GM18909 (cell line): ENCODE measurements around the gene ANKRD33.
"Not testable (repeated sequence)": the region's sequence is repeated elsewhere in the genome, so short reads cannot be mapped to it uniquely, and the experiment has no call there.

ENCODE experiments used
- ATAC-seq: cut with Tn5 transposase; IDR thresholded peaks from one replicate; pipeline ENCODE4 v1.9.1; 2021; ENCODE audit warnings: mild to moderate bottlenecking; ENCODE audit not compliant: unreplicated experiment, poor library complexity

Gene ANKRD33

DNA sequence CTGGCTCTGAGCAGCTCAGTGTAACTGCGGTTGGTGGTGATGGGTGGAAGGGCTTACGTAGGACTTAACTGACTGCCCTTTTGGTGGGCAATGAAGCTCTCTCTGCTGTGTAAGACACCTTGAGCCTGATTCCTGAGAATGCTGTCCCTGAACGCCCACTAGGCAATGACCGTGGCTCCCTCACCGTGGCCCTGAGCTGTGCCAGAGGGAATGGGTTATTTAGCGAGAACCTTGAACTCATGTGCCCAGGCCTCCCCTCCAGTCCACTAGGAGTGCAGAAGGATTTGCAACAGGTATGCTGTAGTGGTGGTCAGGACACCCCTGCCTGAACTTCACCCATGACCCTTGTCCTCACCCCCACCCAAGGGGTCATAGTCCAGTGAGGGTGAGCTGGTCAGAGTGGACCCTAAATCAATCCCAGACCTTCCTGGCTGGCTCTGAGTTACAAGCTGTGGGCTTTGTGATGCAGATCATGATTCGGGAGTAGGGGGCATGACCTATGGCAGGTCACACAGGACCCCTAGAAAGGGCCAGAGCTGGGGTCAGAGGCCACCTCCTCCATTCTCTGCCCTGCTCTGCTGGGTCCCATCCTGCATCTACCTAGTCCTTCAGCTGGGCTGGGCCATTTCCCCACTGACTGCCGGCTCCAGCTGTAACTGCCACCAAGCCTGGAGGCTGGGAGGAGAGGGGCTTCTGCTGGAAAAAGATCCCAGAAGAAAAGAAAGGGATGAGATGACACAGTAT lies 14.5 kb upstream of the ANKRD33 start:
- no peak for ATAC-seq

DNA sequence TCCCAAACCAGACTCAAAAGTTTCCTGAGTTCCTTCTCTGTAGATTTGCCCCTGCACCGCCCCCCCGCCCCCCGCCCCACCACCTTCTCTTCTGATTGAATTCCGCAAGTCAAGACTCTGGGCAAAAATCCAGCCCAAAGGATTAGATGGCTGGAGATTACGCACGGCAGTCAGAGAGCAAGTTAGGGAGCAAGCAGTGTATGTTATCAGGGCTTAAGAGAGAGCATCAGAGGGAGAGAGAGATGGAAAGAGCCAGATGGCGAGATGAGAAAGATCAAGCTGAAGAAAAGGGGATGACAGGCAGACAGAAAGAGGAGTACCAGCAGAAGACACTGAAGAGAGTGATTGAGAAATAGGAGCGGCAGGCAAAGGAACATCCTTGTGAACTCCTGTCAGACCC lies 13.9 kb upstream of the ANKRD33 start:
- no peak for ATAC-seq

DNA sequence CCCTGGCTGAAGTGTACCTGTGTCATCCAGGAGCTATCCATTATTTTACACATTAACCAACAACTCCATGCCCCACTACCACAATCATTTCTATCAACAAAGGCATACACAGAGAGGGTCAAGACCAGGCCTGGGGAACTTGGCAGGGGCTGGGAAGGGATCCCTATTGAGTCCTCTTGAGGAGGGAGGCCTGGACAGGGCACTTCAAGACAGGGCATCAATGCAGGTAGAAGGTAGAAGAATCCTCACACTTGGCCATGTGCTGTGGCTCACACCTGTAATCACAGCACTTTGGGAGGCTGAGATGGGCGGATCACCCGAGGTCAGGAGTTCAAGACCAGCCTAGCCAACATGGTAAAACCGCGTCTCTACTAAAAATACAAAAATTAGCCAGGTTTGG lies 13.4 kb upstream of the ANKRD33 start:
- ATAC-seq: no peak

DNA sequence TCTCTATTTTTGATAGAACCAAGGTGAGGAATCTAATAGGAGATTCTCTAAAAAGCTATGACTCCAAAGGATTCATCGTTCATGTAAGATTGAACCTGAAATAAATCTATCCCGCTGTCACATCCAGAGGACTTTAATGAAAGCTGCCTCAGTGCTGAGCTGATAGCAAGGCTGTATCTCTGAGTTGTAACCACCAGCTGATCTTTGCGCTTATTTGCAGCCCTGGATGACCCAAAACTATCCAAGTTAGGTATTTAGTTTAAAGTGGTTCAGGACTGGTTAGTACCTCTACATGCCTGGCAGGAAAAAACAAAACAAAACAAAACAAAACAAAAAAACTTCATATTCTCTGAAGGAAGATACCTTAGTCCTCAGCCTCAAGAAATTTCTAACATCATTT lies 8.8 kb upstream of the ANKRD33 start:
- ATAC-seq: no peak

DNA sequence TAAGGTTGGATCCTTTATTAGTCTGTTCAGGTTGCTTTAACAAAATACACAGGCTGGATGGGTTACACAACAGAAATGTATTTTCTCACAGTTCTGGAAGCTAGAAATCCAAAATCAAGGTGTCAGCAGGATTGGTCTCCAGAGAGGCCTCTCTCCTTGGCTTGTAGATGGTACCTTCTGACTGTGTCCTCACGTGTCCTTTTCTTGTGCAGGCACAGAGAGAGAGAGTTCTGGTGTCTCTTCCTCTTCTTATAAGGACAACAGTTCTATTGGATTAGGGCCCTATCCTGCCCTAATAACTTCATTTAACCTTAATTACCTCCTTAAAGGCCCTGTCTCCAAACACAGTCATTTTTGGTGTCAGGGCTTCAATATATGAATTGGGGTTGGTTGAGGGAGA lies 4.6 kb upstream of the ANKRD33 start:
- no peak for ATAC-seq

DNA sequence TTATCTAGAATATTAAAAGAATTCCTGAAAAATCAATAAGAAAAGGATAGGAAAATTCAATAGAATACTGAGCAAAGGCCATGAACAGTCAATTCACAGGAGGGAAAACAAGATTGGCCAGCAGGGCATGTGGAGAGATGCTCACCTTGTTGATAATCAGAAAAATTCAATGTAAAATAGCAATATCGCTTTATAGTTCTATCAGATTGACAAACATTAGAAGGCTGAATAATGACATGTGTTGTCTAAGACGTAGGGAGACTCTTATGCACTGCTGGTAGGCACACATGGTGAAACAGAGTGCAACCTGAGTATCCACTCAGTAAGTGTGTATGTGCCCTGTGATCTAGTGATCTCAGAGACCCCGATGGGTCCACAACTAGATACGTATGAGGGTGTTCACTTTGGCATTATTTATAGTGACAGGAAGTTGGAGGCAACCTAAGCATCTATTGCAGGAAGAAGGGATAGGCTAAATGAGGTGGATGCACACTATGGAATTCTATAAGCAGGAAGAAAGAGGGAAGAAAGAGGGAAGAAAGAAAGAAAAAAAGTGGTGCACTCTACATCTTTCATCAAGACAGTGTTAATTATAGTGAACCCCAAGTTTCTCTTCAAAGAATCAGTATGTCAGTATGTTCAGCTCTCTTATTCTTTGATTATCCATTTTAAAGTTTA lies 3.8 kb upstream of the ANKRD33 start:
- no peak for ATAC-seq

DNA sequence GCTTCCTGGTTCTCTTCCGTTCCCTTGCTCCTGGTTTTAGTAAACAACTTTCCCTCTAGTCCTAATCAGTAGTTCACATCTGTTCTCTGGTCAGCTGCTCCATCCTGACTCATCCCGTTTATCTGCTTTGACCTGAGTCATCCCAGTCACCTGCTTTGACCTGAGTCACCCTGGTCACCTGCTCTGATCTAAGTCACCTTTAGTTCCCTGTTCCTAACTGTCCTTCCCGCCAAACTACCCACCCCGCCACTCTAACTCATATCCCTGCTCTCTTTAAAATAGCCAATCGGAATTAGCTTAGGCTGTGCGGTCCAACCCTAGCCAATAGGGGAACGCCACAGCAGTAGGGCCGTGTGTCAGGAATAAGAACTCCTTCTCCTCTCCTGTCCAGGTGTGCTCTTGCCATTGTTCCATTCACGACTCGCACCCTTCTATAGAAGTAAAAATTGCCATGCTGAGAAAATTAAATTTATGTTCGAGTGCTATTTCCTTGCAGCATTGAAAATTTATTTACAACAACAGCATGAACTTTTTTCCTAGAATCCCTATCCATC lies 3.1 kb upstream of the ANKRD33 start:
- ATAC-seq: no peak

DNA sequence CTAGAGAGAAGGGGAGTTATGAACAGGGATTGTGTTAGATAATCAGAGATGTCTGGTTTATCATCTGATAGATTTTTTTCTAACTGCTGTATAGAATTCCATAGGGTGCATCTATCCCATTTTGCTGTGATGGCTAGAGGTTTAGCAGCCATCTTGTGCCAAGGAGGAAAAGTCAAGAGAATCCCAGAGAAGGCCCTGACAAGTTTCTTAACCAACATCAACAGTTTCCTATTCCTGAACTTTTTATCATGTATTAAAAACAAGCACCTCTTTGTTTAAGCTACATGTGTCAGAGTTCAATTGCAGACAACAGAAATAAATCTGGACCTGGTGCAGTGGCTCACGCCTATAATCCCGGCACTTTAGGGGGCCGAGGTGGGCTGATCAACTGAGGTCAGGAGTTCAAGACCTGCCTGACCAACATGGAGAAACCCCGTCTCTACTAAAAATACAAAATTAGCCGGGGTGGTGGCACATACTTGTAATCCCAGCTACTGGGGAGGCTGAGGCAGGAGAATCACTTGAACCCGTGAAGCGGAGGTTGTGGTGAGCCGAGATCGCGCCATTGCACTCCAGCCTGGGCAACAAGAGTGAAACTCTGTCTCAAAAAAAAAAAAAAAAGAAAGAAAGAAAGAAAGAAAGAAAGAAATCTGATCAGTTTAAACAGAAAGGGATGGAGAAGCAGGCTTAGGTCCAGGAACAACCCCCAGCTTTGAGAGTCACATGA lies 2.4 kb upstream of the ANKRD33 start:
- ATAC-seq: not testable (repeated sequence)

DNA sequence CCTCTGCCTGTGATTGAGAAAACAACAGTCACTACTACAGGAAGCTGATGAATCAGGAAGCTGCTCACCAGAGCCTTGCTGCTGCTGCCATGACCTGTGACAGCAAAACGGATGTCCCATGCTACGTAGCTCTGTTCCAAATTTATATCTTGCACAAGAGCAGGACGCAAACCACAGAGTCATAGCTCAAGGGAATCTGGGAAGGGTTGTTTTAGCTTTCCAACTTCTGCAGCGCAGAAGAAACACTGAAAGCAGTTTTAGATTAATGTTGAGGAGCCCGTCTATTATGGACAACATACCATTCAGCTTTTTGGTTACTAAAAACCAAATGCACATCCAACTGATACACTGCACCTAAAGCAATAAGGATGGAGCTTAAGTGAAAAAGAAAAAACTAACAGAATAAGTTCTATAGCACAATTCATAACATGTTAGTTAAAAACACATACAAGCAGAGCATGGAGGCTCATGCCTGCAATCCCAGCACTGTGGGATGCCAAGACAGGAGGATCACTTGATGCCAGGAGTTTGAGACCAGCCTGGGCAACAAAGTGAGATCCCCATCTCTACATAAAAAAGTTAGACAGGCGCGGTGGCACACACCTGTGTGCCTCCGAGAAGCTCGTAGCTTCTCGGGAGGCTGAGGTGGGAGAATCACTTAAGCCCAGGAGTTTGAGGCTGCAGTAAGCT lies 1.7 kb upstream of the ANKRD33 start:
- ATAC-seq: no peak

DNA sequence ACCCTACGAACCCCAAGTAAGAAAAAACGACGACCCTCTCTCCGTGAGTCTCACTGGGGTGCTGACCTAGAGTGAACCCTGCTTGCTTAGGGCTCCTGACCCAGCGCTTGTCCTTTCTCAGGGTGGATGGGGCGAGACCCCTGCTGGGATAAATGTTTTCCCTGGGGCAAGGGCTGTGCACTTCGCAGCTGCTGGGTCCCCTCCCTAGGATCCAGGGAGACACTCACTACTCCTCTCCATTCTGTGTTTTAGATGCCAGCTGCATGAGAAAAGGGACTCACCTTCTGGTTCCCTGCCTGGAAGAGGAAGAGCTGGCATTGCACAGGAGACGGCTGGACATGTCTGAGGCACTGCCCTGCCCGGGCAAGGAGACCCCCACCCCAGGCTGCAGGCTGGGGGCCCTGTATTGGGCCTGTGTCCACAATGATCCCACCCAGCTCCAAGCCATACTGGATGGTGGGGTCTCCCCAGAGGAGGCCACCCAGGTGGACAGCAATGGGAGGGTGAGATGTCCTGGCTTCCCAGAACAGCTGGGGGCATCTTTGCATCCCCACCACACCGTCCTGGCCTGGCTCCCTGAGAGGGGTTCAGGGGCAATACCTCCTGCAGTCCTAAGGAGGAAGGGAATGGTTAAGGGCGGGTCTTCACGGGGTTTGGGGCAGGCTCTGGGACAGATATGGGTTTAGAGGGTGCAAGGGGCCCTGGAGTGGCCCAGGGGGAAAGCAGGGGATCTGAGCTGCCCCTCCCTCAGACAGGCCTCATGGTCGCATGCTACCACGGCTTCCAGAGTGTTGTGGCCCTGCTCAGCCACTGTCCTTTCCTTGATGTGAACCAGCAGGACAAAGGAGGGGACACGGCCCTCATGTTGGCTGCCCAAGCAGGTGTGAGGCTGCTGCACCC lies 663 bp downstream of the ANKRD33 start:
- ATAC-seq: no peak

DNA sequence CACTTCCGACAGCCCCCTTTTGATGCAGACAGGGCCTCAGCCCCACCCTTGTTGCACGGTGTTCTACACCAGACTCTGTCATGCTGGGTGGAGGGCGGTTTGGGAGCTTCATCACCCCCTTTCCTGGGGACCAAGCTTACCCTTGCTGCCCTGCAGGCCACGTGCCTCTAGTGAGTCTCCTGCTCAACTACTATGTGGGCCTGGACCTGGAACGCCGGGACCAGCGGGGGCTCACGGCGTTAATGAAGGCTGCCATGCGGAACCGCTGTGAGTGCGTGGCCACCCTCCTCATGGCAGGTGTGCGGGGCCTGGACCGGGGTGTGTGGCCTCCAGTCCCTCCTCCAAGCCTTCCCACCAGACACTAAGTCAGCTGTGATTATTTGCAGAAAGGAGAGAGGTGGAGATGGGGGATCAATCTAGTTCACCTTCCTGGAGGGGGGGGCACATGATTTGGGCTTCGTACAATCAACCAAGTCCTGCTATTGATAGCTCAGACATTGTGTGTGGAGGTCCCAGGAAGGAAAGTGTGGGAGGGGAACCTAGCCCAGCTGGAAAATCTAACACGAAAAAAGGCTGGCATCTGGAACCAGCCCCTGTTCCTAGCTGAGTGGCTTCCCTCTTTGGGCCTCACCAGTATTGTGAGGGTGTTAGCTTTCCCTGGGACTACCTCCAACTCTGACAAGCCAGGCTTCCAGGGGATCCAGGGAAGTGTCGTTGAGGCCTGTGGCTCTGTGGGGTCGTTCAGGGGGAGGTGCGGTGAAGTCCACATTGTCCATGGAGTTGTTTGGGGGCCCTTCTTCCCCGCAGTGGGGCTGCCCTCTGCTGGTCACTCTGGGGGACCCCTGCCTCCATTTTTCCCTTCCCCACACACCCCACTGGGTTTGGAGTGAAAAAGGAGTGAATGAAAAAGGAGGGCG lies 1.6 kb downstream of the ANKRD33 start:
- no peak for ATAC-seq

DNA sequence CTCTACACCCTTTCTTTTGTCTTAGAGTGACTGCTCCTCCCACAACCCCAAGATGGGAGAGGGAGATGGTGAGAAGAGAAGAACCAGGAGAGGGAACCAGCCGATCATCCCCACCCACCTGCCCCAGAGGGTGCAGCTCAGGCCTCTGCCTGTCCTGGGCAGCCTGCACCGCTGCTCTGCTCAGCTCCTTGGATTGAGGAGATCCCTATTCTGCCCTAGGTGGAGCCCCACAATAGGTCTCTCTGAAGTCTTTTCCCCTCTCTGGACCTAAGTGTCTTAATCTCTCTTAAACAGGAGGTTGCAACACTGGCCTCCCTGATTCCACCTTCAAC lies 2.2 kb downstream of the ANKRD33 start:
- no peak for ATAC-seq

DNA sequence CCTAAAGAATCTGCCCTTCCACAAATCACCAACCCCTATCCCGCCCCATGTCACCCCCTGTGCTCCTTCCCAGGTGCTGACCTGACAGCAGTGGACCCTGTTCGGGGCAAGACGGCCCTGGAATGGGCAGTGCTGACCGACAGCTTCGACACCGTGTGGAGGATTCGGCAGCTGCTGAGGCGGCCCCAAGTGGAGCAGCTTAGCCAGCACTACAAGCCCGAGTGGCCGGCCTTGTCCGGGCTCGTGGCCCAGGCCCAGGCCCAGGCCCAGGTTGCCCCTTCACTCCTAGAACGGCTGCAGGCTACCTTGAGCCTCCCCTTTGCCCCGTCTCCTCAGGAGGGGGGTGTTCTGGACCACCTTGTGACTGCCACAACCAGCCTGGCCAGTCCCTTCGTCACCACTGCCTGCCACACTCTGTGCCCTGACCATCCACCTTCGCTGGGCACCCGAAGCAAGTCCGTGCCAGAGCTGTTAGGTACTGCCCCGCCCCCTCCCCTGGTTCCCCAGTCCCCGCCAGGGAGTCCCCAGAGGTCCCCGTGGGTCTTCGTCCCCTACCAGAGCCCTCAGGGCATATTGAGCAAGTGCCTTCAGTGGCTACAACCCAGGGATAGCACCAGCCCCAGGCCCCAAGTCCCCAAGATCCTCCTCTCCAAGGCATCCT lies 2.7 kb downstream of the ANKRD33 start:
- no peak for ATAC-seq

DNA sequence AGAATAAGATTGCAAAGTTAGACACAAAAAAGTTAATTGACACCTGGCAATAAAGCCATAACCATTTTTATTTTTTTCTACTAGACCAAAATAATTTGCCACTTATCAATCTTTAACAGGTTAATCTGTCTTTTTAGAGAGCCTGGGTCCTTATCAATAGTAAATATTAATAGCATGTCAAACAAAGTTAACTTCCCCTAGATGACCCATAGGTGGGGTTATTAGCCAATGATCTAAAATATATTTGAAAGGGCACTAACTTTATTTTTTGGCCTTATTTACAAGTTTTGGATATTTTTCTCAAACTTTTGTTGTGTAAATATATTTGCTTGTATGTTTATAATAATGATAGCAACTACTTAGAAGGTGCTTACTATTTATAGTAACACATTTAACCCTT lies 3.9 kb downstream of the ANKRD33 start:
- no peak for ATAC-seq

DNA sequence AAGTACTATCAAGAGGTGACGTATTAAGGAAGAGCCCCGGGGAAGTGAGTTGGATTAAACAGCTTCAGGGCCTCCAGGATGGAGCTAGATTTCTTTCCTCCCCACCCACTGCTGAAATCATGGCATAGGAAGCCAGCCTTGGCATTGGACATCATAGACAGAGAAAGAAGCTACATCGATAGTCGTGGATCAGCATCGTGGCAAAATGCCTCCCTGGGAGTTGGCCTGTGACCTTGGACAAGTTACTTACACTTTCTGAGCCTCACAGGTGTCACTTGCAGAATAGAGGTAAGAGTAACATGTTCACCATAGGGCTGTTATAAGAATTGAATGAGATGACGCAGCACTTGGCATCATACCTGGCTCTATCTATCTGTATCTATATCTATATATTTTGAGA lies 5.9 kb downstream of the ANKRD33 start:
- ATAC-seq: no peak

DNA sequence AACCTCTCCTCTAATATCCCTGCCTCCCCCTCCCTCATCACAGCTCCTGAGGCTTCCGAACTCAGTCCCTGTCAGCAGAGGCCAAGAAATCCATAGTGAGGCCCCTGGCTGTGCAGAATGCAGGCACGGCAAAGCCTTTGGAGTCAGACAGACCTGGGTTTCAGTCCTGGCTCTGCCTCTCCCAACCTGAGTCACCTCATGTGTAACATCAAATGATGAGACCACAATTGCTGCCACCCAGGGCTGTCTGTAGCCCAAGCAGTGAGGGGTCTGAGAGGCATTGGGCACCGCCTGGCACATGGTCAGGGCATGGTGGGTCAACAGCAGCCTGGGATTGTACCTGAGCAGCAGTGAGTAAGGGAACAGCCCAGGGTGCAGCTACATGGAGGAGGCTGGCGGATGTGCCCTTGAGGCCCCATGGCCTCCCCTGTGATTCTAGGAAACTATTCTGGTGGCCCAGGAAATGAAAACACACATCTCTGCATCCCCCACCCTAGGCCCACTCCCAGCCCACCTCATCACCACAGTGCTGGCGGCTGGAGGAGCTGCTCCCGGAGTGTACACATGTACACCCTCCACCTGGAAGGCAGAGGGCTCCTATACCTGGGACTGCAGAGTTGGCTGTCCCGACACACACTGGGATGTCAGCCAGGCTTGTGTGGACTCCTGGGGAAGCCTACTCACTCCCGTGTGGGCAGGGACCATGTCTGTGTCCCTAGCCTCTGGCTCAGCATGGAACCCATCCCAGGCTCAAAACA lies 7.7 kb downstream of the ANKRD33 start:
- ATAC-seq: no peak

DNA sequence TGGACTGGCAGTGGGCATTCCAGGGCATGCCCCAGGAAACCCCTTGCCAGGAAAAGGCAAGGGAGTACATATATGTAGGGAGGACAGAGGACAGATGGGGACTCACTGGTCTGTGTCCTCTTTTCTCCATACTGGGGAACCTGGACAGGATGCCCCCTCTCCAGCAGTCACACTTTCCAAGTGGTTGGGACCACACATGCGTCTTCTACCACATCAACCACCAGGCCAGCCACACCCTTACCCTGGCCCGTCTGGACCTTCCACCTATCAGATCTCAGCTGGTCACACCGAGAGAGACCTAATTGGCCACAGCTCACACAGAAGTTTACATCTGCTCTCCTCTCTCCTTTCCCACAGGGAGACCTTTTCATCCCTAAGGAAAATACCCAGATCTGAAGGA lies 8.3 kb downstream of the ANKRD33 start:
- no peak for ATAC-seq

DNA sequence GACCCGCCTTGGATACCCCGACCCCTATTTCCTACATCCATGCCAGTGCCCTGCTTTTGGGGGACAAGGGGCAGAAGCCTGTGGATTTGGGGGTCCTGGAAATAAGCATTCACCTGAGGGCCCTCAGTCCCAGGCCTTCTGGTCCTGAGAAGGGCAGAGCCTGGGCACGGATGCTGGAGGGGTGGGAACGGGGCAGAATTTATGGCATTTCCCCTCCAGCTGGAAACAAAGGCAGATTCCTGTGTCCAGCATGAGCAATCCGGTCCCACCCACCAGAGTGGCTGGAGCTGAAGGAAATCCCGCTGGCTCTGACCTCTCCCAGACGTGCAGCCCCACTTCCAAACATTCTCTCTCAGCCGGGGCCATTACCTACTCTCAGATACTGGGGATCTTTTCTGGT lies 9.3 kb downstream of the ANKRD33 start:
- no peak for ATAC-seq
